Measurements from ENCODE around the gene TRIOBP. TPM values are rescaled to one million over a fixed set of nuclear protein-coding genes. Genes with fewer than 3 reads are reported as not detected.

TRIOBP gene
- total RNA-seq, 1 donor from 2014 or later: 32.9 TPM

DNA sequence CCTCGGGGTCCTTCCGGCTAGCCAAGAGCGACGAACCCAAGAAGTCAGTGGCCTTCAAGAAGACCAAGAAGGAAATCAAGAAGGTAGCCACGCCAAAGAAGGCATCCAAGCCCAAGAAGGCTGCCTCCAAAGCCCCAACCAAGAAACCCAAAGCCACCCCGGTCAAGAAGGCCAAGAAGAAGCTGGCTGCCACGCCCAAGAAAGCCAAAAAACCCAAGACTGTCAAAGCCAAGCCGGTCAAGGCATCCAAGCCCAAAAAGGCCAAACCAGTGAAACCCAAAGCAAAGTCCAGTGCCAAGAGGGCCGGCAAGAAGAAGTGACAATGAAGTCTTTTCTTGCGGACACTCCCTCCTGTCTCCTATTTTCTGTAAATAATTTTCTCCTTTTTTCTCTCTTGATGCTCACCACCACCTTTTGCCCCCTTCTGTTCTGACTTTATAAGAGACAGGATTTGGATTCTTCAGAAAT lies 109.0 kb downstream of the TRIOBP start:
- no peak for DNase-seq (ENCODE audit: low spot score)
- Mint-ChIP-seq H3K9me3 (no peaks in the 10 kb centered on the region), H3K36me3 (ENCODE audit: low read depth) (peaks cover 2% of the 10 kb centered on the region), H3K27me3 (ENCODE audit: insufficient read depth) (peaks cover 16% of the 10 kb centered on the region), H3K4me1 (ENCODE audit: low read depth) (peaks cover 46% of the 10 kb centered on the region), H3K27ac (no peak overlapping the region), H3K4me3 (peak overlapping the region; percentile 82)
- intact Hi-C loops (cut with micrococcal nuclease): loop anchor here (2.0 to 10.0 kb wide), 4 partner anchors 109 to 1179 kb away; partner anchors contain the start of genes APOBEC3B and TRIOBP

DNA sequence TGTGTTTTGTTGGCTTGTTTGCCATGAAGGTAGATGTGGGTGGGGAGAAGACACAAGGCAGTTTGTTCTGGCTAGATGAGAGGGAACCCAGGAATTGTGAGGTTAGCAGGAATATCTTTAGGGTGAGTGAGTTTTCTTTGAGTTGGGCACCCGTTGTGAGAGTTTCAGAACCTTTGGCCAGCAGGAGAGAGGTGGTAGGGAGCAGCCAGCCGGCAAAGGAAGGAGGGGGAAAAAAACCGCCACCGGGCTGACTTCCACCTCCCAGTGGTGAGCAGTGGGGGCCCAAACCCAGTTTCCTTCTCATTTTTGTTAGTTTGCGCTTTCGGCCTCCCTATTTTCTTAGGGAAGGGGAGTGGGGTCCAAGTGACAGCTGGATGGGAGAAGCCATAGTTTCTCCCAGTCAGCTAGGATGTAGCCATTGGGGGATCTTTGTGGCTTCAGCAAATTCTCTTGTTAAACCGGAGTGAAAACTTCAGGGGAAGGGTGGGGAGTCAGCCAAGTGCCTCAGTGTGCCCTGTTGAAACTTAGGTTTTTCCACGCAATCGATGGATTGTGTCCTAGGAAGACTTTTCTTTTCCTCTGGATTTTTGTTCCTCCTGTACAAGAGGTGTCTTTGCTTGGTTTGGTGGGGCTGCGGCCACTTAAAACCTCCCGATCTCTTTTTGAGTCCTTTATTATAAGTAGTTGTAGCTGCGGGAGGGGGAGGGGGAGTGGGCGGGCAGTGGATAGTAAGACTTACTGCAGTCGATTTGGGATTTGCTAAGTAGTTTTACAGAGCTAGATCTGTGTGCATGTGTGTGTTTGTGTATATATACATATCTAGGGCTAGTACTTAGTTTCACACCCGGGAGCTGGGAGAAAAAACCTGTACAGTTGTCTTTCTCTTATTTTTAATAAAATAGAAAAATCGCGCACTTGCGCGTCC lies 109.8 kb downstream of the TRIOBP start:
- Mint-ChIP-seq H3K9me3 (no peaks in the 10 kb centered on the region), H3K4me1 (ENCODE audit: low read depth) (peaks cover 46% of the 10 kb centered on the region), H3K27me3 (ENCODE audit: insufficient read depth) (peaks cover 13% of the 10 kb centered on the region), H3K4me3 (peak overlapping the region; percentile 82), H3K27ac (peak overlapping the region; percentile 58), H3K36me3 (ENCODE audit: low read depth) (peaks cover 2% of the 10 kb centered on the region)
- DNase-seq (ENCODE audit: low spot score): no peak
- intact Hi-C loops (cut with micrococcal nuclease): loop anchor here (1.0 to 10.0 kb wide), 8 partner anchors 12 to 1178 kb away; partner anchors contain the start of genes ANKRD54, APOBEC3B and TRIOBP

DNA sequence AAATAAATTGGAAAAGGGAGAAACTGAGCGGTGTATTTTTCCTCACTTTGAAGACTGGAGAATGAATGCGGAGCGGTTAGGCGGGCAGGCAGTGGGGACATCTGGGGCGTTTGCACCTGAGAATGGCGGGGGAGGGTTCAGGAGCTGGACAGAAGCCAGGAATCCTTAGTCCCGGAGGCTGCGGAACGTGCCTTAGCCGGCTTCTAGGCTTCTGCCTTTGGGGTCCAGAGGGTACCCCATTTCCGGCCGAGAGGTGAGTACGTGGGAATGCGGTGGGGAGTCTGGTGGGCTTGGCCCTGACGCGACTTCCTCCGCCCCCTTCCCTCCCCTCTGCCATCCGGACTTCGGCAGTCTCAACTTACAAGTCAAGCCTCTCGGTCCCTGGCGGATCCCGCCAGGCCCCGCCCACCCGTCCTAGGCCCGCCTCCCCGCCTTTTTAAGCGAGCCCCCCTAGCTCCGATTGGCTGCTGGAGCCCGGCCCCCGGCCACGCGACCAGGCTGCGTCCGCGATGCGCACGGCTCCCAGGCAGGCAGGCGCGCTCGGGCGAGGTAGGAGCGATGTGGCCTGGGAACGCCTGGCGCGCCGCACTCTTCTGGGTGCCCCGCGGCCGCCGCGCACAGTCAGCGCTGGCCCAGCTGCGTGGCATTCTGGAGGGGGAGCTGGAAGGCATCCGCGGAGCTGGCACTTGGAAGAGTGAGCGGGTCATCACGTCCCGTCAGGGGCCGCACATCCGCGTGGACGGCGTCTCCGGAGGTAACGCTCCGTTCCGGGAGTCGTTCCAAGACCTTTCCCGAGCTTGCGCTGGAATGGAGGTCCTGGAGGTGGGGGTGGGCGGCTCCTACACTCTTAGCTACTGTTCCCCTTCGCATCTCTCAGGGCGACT lies 110.8 kb downstream of the TRIOBP start, which contains the start of gene GCAT:
Gene GCAT, plus strand, starts transcription at position 525 of the 884 bp plus-strand sequence. Its CDS starts 34 bp downstream, at position 559.
- Mint-ChIP-seq H3K4me3 (peak within 1 kb of the TSS; percentile 82), H3K36me3 (ENCODE audit: low read depth) (peaks cover 2% of the 10 kb centered on the region), H3K9me3 (no peaks in the 10 kb centered on the region), H3K27me3 (ENCODE audit: insufficient read depth) (peaks cover 13% of the 10 kb centered on the region), H3K27ac (peak within 1 kb of the TSS; percentile 58), H3K4me1 (ENCODE audit: low read depth) (peaks cover 44% of the 10 kb centered on the region)
- intact Hi-C loops (cut with micrococcal nuclease): loop anchor here (1.0 to 10.0 kb wide), 8 partner anchors 11 to 1177 kb away; partner anchors contain the start of genes ANKRD54, APOBEC3B and TRIOBP
- peak; percentile 90 for DNase-seq (ENCODE audit: low spot score)

DNA sequence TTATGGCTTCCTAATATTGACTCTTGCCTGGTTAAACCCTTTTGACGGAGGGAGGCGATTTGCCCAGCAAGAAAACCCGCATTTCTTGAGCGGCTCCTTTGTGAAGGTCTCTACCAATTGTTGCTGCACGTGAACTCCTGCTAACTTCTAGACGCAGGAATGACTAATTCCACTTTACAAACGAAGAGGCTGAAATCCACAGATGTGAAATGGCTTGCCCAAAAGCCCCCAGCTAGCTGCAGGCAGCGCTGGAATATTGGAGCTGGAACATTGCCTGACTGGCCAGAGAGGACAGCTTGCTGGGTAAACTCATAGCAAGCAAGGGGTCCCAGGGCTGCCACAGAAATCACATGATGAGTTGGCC lies 111.4 kb downstream of the TRIOBP start:
- no peak for DNase-seq (ENCODE audit: low spot score)
- Mint-ChIP-seq H3K9me3 (no peaks in the 10 kb centered on the region), H3K4me1 (ENCODE audit: low read depth) (peaks cover 38% of the 10 kb centered on the region), H3K27me3 (ENCODE audit: insufficient read depth) (peaks cover 10% of the 10 kb centered on the region), H3K27ac (no peak overlapping the region), H3K4me3 (peak overlapping the region; percentile 82), H3K36me3 (ENCODE audit: low read depth) (peaks cover 2% of the 10 kb centered on the region)
- intact Hi-C loops (cut with micrococcal nuclease): loop anchor here (5.0 to 10.0 kb wide), 3 partner anchors 111 to 1177 kb away; partner anchors contain the start of genes APOBEC3B and TRIOBP

DNA sequence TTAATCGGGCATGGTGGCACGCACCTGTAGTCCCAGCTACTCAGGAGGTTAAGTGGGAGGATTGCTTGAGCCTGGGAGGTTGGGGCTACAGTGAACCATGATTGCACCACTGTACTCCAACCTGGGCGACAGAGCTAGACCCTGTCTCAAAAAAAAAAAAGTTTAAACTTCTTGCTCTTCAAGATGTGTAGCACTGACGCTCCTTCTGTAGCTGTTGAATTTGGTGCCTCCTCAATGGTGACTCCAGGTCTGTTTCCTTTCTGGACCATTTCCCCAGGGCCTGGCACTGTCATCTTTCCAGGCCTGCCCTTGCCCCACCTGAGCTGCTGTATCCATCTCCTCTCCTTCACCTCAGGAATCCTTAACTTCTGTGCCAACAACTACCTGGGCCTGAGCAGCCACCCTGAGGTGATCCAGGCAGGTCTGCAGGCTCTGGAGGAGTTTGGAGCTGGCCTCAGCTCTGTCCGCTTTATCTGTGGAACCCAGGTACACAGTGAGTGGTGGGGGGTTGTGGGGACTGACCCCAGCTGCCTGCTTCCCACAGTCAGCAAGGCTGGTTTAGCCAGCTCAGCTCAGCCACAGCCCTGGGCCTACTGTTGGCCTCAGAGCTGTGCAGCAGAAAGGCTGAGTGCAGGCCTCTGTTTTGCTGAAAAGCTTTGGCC lies 113.0 kb downstream of the TRIOBP start:
- H3K4me1 Mint-ChIP-seq (ENCODE audit: low read depth): peaks cover 31% of the 10 kb centered on the region
- H3K9me3 Mint-ChIP-seq: no peaks in the 10 kb centered on the region
- no peak for DNase-seq (ENCODE audit: low spot score)
- intact Hi-C loops (cut with micrococcal nuclease): loop anchor here (5.0 to 10.0 kb wide), 3 partner anchors 113 to 1175 kb away; partner anchors contain the start of genes APOBEC3B and TRIOBP
- H3K4me3 Mint-ChIP-seq: peak overlapping the region; percentile 63
- H3K27ac Mint-ChIP-seq: no peak overlapping the region
- peaks cover 6% of the 10 kb centered on the region for H3K27me3 Mint-ChIP-seq (ENCODE audit: insufficient read depth)
- H3K36me3 Mint-ChIP-seq (ENCODE audit: low read depth): peaks cover 2% of the 10 kb centered on the region

DNA sequence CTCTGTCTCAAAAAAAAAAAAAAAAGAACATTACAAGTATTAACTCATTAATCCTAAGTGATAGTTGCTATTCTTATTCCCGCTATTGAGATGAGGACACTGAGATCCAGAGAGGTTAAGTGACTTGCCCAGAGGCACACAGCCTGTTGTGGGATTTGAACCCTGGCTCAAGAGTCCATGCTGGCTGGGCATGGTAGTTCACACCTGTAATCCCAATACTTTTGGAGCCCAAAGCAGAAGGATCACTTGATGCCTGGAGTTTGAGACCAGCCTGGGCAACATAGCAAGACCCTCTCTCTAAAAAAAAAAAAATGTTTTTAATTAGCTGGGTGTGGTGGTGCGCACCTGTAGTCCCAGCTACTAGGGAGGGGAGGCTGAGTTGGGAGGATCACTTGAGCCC lies 115.0 kb downstream of the TRIOBP start:
- Mint-ChIP-seq H3K27ac (no peak overlapping the region), H3K4me3 (no peak overlapping the region), H3K4me1 (ENCODE audit: low read depth) (peaks cover 15% of the 10 kb centered on the region), H3K27me3 (ENCODE audit: insufficient read depth) (peaks cover 2% of the 10 kb centered on the region), H3K9me3 (no peaks in the 10 kb centered on the region), H3K36me3 (ENCODE audit: low read depth) (peaks cover 2% of the 10 kb centered on the region)
- no peak for DNase-seq (ENCODE audit: low spot score)
- intact Hi-C loops (cut with micrococcal nuclease): no loop called here

DNA sequence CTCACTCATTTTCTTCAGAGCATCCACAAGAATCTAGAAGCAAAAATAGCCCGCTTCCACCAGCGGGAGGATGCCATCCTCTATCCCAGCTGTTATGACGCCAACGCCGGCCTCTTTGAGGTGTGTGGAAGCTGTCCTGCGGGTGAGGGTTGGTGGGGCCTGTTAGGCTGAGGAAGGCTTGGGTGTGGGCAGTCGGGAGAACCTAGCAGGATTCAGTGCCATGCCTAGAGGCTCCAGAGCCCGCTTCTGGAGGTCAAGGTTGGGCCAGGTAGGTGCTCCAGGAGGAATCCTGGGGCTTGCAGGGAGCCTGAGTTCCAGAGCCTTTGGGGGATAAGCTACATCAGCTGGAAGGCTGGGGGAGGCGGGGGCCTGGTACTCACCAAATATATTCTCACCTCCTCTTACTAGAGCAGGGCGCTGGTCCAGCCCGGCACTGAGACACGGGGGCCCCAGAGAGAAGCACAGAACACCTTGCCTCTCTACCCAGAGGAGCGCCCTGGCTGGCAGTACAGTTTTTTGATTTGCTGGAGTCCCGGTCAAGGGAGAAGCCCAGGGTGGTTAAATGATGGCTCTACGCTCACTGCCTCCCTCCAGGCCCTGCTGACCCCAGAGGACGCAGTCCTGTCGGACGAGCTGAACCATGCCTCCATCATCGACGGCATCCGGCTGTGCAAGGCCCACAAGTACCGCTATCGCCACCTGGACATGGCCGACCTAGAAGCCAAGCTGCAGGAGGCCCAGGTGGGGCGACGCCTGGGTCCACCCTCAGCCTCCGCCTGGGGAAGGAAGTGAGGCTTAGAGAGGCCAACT lies 116.2 kb downstream of the TRIOBP start:
- DNase-seq (ENCODE audit: low spot score): no peak
- Mint-ChIP-seq H3K4me1 (ENCODE audit: low read depth) (peaks cover 14% of the 10 kb centered on the region), H3K27ac (no peak overlapping the region), H3K4me3 (no peak overlapping the region), H3K36me3 (ENCODE audit: low read depth) (peaks cover 6% of the 10 kb centered on the region), H3K27me3 (ENCODE audit: insufficient read depth) (no peaks in the 10 kb centered on the region), H3K9me3 (no peaks in the 10 kb centered on the region)
- intact Hi-C loops (cut with micrococcal nuclease): no loop called here

DNA sequence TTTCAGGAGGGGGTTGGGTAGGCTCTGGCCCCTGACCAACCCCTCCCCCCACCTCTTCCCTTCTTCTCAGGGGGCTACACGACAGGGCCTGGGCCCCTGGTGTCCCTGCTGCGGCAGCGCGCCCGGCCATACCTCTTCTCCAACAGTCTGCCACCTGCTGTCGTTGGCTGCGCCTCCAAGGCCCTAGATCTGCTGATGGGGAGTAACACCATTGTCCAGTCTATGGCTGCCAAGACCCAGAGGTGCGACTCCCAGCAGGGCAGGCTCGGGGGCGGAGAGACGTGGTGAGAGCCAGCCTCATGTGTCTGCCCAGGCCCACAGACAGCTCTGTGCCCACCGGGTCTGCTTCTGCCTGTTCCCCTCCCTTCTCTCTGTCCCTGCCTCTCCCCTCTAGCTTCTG lies 118.7 kb downstream of the TRIOBP start:
- H3K4me3 Mint-ChIP-seq: no peak overlapping the region
- peaks cover 18% of the 10 kb centered on the region for H3K27me3 Mint-ChIP-seq (ENCODE audit: insufficient read depth)
- DNase-seq (ENCODE audit: low spot score): no peak
- peaks cover 4% of the 10 kb centered on the region for H3K36me3 Mint-ChIP-seq (ENCODE audit: low read depth)
- peaks cover 12% of the 10 kb centered on the region for H3K4me1 Mint-ChIP-seq (ENCODE audit: low read depth)
- H3K9me3 Mint-ChIP-seq: no peaks in the 10 kb centered on the region
- intact Hi-C loops (cut with micrococcal nuclease): no loop called here
- no peak overlapping the region for H3K27ac Mint-ChIP-seq

DNA sequence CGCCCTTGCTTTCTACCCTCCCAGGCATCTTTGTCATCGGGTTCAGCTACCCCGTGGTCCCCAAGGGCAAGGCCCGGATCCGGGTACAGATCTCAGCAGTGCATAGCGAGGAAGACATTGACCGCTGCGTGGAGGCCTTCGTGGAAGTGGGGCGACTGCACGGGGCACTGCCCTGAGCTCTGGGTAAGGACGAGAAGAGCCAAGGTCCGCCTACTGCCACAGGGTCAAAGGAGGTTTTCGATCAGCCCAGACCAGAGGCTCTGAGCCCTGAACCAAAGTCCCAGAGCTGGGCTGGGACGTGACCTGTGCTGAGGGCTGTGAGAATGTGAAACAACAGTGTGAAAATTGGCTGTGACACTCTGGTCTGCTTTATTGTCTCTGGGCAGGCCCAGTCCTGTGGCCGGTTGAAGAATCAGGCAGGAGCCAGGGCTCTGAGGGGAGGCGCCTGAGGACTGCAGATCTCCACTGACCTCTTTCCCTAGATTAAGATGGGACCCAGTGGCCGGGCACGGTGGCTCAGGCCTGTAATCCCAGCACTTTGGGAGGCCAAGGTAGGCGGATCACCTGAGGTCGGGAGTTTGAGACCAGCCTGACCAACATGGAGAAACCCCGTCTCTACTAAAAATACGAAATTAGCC lies 119.8 kb downstream of the TRIOBP start:
- H3K4me3 Mint-ChIP-seq: no peak overlapping the region
- H3K4me1 Mint-ChIP-seq (ENCODE audit: low read depth): peaks cover 12% of the 10 kb centered on the region
- H3K27me3 Mint-ChIP-seq (ENCODE audit: insufficient read depth): peaks cover 23% of the 10 kb centered on the region
- peaks cover 4% of the 10 kb centered on the region for H3K36me3 Mint-ChIP-seq (ENCODE audit: low read depth)
- H3K27ac Mint-ChIP-seq: no peak overlapping the region
- no peaks in the 10 kb centered on the region for H3K9me3 Mint-ChIP-seq
- DNase-seq (ENCODE audit: low spot score): no peak
- intact Hi-C loops (cut with micrococcal nuclease): loop anchor here (1.0 kb wide), 6 partner anchors 28 to 149 kb away; partner anchors contain the start of genes ANKRD54, C22orf23, EIF3L and POLR2F

DNA sequence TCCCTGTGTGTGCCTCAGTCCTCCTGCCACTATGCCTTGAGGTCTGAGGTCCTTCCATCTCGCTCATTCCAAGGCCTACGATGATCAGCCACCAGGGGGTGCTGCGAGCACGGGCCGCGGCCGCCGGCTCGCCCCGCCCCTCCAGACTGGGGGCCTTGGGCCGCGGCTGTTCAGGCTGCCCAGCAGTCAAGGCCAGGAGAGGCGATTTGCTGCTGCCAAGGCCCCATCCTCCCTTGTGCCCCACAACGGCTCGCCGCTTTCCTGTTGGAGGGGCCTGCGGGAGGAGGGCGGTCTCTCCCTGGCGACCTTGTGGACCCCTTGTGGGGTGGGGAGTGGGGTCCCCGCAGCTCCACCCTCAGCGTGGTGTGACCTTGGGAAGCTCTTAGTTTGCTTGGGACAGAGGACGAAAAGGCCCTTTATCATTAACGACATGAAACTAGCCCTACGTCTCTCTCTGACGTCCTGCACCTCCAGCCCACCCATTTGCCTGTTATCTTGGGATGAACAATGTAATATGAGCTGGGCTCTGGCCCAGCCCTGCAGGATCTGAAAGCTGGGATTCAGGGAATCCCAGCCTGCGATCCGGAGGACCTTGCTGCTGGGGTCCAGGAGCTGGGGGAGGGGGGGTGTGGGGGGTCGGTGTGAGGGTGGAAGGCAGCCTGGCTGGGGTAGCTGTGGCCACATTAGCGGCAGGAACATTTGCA lies 121.0 kb downstream of the TRIOBP start:
- Mint-ChIP-seq H3K4me3 (peak overlapping the region; percentile 45), H3K27me3 (ENCODE audit: insufficient read depth) (peaks cover 29% of the 10 kb centered on the region), H3K36me3 (ENCODE audit: low read depth) (peaks cover 7% of the 10 kb centered on the region), H3K4me1 (ENCODE audit: low read depth) (peaks cover 12% of the 10 kb centered on the region), H3K27ac (no peak overlapping the region), H3K9me3 (no peaks in the 10 kb centered on the region)
- intact Hi-C loops (cut with micrococcal nuclease): loop anchor here (1.0 kb wide), 7 partner anchors 11 to 147 kb away; partner anchors contain the start of genes ANKRD54, C22orf23, EIF3L and GCAT
- peak; percentile 74 for DNase-seq (ENCODE audit: low spot score)
